Prostate gland (tissue), 2 donors: ENCODE results near the gene CDK8. TPM values are rescaled to one million over a fixed set of nuclear protein-coding genes. Genes with fewer than 3 reads are reported as not detected.

Source experiments
- DNase-seq: peaks from one replicate; pipeline ENCODE4 v3.0.0-alpha.2; 2019; ENCODE audit warnings: low spot score
- H3K27ac ChIP-seq, 2 donors: fragments of 200-600 bp; sonication (generic); 2 replicates each; pipeline ENCODE4 v1.5.1; 2017 to 2019
- H3K27me3 ChIP-seq: fragments of 200-600 bp; sonication (generic); replicated peaks from 2 replicates; pipeline ENCODE4 v1.5.1; 2019; ENCODE audit not compliant: insufficient read depth
- H3K36me3 ChIP-seq, 2 donors: fragments of 200-600 bp; sonication (generic); 1 replicate in 1 of 2; 2 replicates in 1 of 2; pipeline versions ENCODE4 v1.5.1 to v1.8.1; 2017 to 2019
- H3K4me1 ChIP-seq: fragments of 200-600 bp; sonication (generic); replicated peaks from 2 replicates; pipeline ENCODE4 v1.5.1; 2019
- H3K4me3 ChIP-seq, 2 donors: fragments of 200-600 bp; sonication (generic); 2 replicates each; pipeline ENCODE4 v1.5.1; 2017 to 2019
- H3K9me3 ChIP-seq: fragments of 200-600 bp; sonication (generic); 2 replicates; pipeline ENCODE4 v1.5.1; 2017
- POLR2A ChIP-seq: fragments of 450-650 bp; IDR thresholded peaks from one replicate; pipeline ENCODE4 v1.6.1; 2016; ENCODE audit warnings: antibody characterized with exemption, mild to moderate bottlenecking
- POLR2AphosphoS5 ChIP-seq: sonication (generic); formaldehyde crosslinking; IDR thresholded peaks from one replicate; pipeline ENCODE4 v1.6.1; 2017; ENCODE audit warnings: antibody characterized with exemption
- WGBS: methylation state at CpG from one replicate; pipeline ENCODE4 v1.1.5; 2018; 5-methylcytosine and 5-hydroxymethylcytosine counted together
- intact Hi-C: fragments of 100-400 bp; cut with DNase I; formaldehyde crosslinking; loops from one replicate; pipeline ENCODE4 v1.14.2; 2022
- total RNA-seq, 2 donors: library from RNA; depleted of rRNA; stranded (reverse); fragments of >200 nt; gene quantifications; one replicate each; pipeline ENCODE4 v1.1.0, GENCODE V29; 2016
- TF ChIP-seq, protein P1 (sequence below), 4 experiments: fragments of 200-600 bp in 2 of 4; fragments of 450-650 bp in 2 of 4; sonication (generic) in 2 of 4; IDR thresholded peaks; 1 replicate in 3 of 4; 2 replicates in 1 of 4; pipeline ENCODE4 v1.5.1; 2016 to 2019; ENCODE audit warnings: antibody characterized with exemption in 4 of 4, mild to moderate bottlenecking in 2 of 4, moderate library complexity in 2 of 4

The CDK8 gene
- total RNA-seq, 2 donors from 2014 or later, result 9.9 to 11.6 TPM

- DNase-seq, result no peak
- Histone ChIP-seq H3K27me3 (no peaks in the 10 kb centered on the region), H3K4me1 (no peaks in the 10 kb centered on the region), H3K4me3 (no peak overlapping the region), H3K27ac (no peak overlapping the region), H3K9me3 (no peaks in the 10 kb centered on the region), H3K36me3 (no peaks in the 10 kb centered on the region)
- TF ChIP-seq, protein P1, sequence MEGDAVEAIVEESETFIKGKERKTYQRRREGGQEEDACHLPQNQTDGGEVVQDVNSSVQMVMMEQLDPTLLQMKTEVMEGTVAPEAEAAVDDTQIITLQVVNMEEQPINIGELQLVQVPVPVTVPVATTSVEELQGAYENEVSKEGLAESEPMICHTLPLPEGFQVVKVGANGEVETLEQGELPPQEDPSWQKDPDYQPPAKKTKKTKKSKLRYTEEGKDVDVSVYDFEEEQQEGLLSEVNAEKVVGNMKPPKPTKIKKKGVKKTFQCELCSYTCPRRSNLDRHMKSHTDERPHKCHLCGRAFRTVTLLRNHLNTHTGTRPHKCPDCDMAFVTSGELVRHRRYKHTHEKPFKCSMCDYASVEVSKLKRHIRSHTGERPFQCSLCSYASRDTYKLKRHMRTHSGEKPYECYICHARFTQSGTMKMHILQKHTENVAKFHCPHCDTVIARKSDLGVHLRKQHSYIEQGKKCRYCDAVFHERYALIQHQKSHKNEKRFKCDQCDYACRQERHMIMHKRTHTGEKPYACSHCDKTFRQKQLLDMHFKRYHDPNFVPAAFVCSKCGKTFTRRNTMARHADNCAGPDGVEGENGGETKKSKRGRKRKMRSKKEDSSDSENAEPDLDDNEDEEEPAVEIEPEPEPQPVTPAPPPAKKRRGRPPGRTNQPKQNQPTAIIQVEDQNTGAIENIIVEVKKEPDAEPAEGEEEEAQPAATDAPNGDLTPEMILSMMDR (IDR thresholded peaks at IDR 0.05), result no peak
- no peak for TF ChIP-seq POLR2AphosphoS5
- no peak for TF ChIP-seq POLR2A
- intact Hi-C loops, result no loop called here
Measured at GRCh38 chr13:26435171-26435570, 181.2 kb downstream of the CDK8 start.

GRCh38 chr13:26435646-26436045 is 181.7 kb downstream of the CDK8 start:
- WGBS, result 92% methylated on average over 3 of the region's 3 CpGs
- no peaks in the 10 kb centered on the region for H3K9me3 ChIP-seq
- intact Hi-C loops, result no loop called here

DNA sequence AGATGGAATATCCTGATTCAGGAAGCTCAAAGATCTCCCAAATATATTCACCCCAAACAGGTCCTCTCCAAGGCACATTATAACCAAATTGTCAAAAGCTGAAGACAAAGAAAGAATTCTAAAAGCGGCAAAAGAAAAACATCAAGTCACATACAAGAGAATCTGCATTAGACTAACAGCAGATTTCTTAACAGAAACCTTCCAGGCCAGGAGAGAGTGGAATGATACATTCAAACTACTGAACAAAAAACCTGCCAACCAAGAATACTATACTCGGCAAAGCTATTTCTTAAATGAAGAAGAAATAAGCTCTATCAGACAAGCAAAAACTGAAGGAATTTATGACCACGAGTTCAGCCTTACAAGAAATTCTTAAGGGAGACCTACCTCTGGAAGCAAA is 183.0 kb downstream of the CDK8 start:
- Histone ChIP-seq H3K4me1 (no peaks in the 10 kb centered on the region), H3K27me3 (no peaks in the 10 kb centered on the region), H3K9me3 (no peaks in the 10 kb centered on the region), H3K4me3 (no peak overlapping the region), H3K27ac (no peak overlapping the region), H3K36me3 (no peaks in the 10 kb centered on the region)
- DNase-seq, result no peak
- TF ChIP-seq POLR2A, result no peak
- WGBS, result 89% methylated on average over 3 of the region's 3 CpGs
- intact Hi-C loops, result no loop called here

More at GRCh38 chr13:26435646-26436045, 181.7 kb downstream of the CDK8 start:
- no peaks in the 10 kb centered on the region for H3K27me3 ChIP-seq
- TF ChIP-seq, protein P1 (IDR thresholded peaks at IDR 0.05), result no peak
- no peak for TF ChIP-seq POLR2AphosphoS5
- no peak for TF ChIP-seq POLR2A
- H3K4me1 ChIP-seq, result no peaks in the 10 kb centered on the region
- DNase-seq, result no peak
- H3K4me3 ChIP-seq, result no peak overlapping the region
- H3K27ac ChIP-seq, result no peak overlapping the region
- H3K36me3 ChIP-seq, result no peaks in the 10 kb centered on the region

GRCh38 chr13:26440111-26440510 is 186.2 kb downstream of the CDK8 start:
- Histone ChIP-seq H3K36me3 (no peaks in the 10 kb centered on the region), H3K27me3 (no peaks in the 10 kb centered on the region), H3K27ac (no peak overlapping the region), H3K4me3 (no peak overlapping the region), H3K9me3 (no peaks in the 10 kb centered on the region), H3K4me1 (no peaks in the 10 kb centered on the region)
- intact Hi-C loops, result no loop called here
- TF ChIP-seq POLR2AphosphoS5, result no peak
- no peak for TF ChIP-seq POLR2A
- TF ChIP-seq, protein P1 (IDR thresholded peaks at IDR 0.05), result no peak
- WGBS, result 90% methylated on average over 3 of the region's 3 CpGs
- no peak for DNase-seq

- intact Hi-C loops, result no loop called here
- Histone ChIP-seq H3K4me1 (no peaks in the 10 kb centered on the region), H3K27me3 (no peaks in the 10 kb centered on the region), H3K27ac (no peak overlapping the region), H3K36me3 (no peaks in the 10 kb centered on the region), H3K4me3 (no peak overlapping the region), H3K9me3 (no peaks in the 10 kb centered on the region)
- no peak for DNase-seq
- TF ChIP-seq POLR2AphosphoS5 (no peak), POLR2A (no peak)
- TF ChIP-seq, protein P1 (IDR thresholded peaks at IDR 0.05), result no peak
- 86% methylated on average over 8 of the region's 8 CpGs for WGBS
Measured at GRCh38 chr13:26441476-26441875, 187.5 kb downstream of the CDK8 start.
